Motor neuron (in vitro differentiated cells): ENCODE measurements around the gene SLC22A5. TPM values are rescaled to one million over a fixed set of nuclear protein-coding genes. Genes with fewer than 3 reads are reported as not detected.
A peak's percentile ranks its signal among the peaks of the same experiment; 100 is the strongest.

ENCODE experiments used
- ATAC-seq, 8 experiments: fragments of 200-7000 bp; cut with Tn5 transposase; replicated peaks in 6 of 8; 2 replicates each; pipeline ENCODE4 v1.8.0; 2021; ENCODE audit warnings: mild to moderate bottlenecking in 8 of 8, moderate library complexity in 8 of 8
- H3K27ac ChIP-seq, 2 donors: fragments of 250-450 bp; sonication (Bioruptor Pico); 2 replicates each; pipeline ENCODE4 v1.9.0; 2021; ENCODE audit warnings: antibody characterized with exemption in 2 of 2, mild to moderate bottlenecking in 2 of 2, moderate library complexity in 1 of 2
- H3K4me1 ChIP-seq, 2 donors: fragments of 250-450 bp; sonication (Bioruptor Pico); replicated peaks in 1 of 2; 2 replicates each; pipeline ENCODE4 v1.6.1; 2021; ENCODE audit warnings: antibody characterized with exemption in 2 of 2, mild to moderate bottlenecking in 2 of 2, moderate library complexity in 1 of 2
- H3K4me3 ChIP-seq, 5 donors: fragments of 250-450 bp; sonication (Bioruptor Pico); 2 replicates each; pipeline ENCODE4 v1.9.0; 2021; ENCODE audit warnings: antibody characterized with exemption in 5 of 5, mild to moderate bottlenecking in 5 of 5, moderate library complexity in 4 of 5
- WGBS, 10 experiments: fragments of 450-650 bp; shearing (Covaris generic); methylation state at CpG; one replicate each; pipeline ENCODE4 v1.0.0; 2022; 5-methylcytosine and 5-hydroxymethylcytosine counted together
- in situ Hi-C, 9 experiments: fragments of 400-800 bp; cut with MboI; loops; one replicate each; pipeline ENCODE4 v1.15.0; 2021; ENCODE audit warnings: low sequenced_read_pairs in 9 of 9, low pct_unique_long_range_greater_than_20kb in 2 of 9; ENCODE audit not compliant: unreplicated experiment in 9 of 9
- total RNA-seq, 8 experiments: library from RNA; unstranded; fragments of 300-600 nt; gene quantifications; 2 replicates each; pipeline versions ENCODE4 v1.2.3 to v1.2.4, GENCODE V29; 2022

Gene SLC22A5
- total RNA-seq, 8 experiments from 2014 or later = 1.1 to 7.0 (median 3.1) TPM

DNA sequence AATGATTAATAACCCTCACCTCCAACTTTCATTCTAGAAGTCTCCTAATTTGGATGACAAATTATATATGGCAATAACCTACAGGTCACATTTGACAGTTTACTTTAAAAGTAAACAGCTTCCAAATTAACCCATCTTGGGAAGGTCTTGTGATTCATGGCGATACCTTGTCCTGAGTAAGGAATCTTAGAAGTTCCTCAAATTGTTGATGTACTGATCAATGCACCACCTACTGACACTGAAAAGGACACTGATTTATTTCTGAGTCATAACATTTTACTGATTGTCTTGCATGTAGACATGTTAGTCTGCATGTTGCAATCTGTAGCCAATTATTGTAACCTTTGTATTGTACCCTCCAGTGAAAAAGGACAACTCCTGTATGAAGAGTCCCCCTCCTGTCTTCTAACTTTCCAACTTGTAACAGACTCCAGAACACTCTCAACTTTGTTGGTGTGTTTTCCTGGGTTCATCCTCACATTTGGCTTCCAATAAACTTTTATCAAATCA is 16.0 kb upstream of the SLC22A5 start:
- ATAC-seq = no peak
- no peaks in the 10 kb centered on the region for H3K4me1 ChIP-seq
- no peak overlapping the region for H3K4me3 ChIP-seq
- 100% methylated on average over 1 of the region's 1 CpG; no CpG with 5 or more reads in 5 of the 10 experiments for WGBS, 10 experiments
- in situ Hi-C loops = no loop called here
- no peak overlapping the region for H3K27ac ChIP-seq

DNA sequence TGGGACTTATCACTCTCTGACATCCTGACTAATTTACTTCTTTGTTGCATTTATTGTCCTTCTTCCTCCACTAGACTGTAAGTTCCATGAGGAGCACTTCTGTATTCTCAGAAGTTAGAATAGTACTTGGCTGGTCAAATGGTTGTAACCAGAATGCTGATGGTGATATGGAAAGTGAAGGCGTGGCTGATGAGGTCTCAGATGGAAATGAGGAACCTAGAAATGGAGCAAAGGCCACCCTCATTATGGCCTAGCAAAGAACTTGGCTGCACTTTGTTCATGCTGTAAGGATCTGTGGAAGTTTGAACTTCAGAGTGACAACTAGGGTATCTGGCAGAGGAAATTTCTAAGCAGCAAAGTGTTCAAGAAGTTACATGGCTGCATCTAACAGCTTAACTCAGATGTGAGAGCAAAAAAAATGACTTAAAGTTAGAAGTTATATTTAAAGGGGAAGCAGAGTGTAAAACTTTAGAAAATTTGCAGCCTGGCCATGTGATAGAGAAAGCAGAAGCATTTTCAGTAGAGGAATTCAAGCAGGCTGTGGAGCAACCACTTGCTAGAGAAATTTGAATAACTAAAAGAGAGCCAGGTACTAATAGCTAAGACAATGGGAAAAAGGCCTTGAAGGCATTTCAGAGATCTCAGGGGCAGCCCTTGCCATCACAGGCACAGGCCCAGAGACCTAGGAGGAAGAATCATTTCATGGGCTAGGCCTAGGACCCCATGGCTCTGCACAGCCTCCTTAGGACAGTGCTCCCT is 14.9 kb upstream of the SLC22A5 start:
- Histone ChIP-seq H3K4me1 (no peaks in the 10 kb centered on the region), H3K4me3 (no peak overlapping the region), H3K27ac (no peak overlapping the region)
- 43 to 83% (median 57%) methylated on average over 1 of the region's 1 CpG; no CpG with 5 or more reads in 7 of the 10 experiments for WGBS, 10 experiments
- in situ Hi-C loops = no loop called here
- ATAC-seq = peak in 1 of 8 experiments; percentile 48

DNA sequence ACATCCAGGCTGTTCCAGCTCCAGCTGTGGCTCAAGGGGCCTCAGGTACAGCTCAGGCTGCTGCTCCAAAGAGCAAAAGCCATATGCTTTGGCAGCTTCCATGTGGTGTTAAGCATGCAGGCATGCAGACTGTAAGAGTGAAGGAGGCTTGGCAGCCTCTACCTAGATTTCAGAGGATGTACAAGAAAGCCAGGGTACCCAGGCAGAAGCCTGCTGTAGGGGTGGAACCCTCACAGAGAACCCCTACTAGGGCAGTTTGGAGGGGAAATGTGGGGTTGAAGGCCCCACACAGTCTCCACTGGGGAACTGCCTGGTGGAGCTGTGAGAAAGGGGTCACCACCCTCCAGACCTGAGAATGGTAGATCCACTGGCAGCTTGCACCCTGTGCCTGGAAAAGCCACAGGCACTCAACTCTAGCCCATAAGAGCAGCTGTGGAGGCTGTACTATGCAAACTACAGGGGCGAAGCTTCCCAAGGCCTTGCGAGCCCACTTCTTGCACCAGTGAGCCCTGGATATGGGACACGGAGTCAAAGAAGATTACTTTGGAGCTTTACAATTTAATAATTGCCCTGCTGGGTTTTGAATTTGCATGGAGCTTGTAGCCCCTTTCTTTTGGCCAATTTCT is 14.3 kb upstream of the SLC22A5 start:
- no peak for ATAC-seq
- in situ Hi-C loops = no loop called here
- H3K27ac ChIP-seq = no peak overlapping the region
- H3K4me3 ChIP-seq = no peak overlapping the region
- no peaks in the 10 kb centered on the region for H3K4me1 ChIP-seq
- WGBS, 10 experiments = 84 to 100% (median 86%) methylated on average over 2 to 3 of the region's 3 CpGs; no CpG with 5 or more reads in 7 of the 10 experiments

DNA sequence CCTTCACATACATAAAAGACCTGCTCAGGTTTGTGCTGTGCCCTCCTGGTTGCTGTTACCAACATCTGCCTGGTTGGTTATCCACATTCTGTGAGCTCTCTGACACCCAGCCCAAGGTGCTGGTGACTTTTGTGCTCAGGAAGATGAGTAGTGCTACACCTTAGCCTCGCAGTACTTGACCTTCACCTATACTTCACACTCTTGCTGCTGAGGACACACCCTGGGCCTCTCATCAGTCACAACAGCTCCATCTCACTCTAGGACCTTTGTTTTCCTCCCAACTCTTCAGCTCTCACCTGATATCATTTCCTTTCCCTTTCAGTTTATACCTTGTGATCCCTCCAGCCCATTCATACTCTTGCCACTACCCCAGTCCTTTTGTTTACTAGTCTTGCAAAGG is 10.7 kb upstream of the SLC22A5 start:
- no peak for ATAC-seq
- in situ Hi-C loops = no loop called here
- 13 to 100% (median 80%) methylated on average over 1 of the region's 1 CpG; no CpG with 5 or more reads in 5 of the 10 experiments for WGBS, 10 experiments
- Histone ChIP-seq H3K4me1 (no peaks in the 10 kb centered on the region), H3K27ac (no peak overlapping the region), H3K4me3 (no peak overlapping the region)

DNA sequence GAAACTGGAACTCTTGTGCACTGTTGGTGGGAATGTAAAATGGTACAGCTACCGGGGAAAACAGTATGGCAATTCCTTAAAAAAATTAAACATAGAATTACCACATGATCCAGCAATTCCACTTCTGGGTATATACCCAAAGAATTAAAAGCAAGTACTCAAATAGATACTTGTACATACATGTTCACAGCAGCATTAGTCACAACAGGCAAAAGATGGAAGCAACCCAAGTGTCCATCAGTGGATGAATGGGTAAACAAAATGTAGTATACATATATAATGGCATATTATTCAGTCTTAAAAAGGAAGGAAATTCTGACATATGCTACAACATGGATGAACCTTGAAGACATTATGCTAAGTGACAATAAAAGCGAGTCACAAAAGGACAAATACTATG is 7.4 kb upstream of the SLC22A5 start:
- H3K4me3 ChIP-seq = no peak overlapping the region
- WGBS, 10 experiments = 60 to 100% (median 96%) methylated on average over 1 to 2 of the region's 2 CpGs
- in situ Hi-C loops = no loop called here
- no peaks in the 10 kb centered on the region for H3K4me1 ChIP-seq
- ATAC-seq = no peak
- no peak overlapping the region for H3K27ac ChIP-seq

DNA sequence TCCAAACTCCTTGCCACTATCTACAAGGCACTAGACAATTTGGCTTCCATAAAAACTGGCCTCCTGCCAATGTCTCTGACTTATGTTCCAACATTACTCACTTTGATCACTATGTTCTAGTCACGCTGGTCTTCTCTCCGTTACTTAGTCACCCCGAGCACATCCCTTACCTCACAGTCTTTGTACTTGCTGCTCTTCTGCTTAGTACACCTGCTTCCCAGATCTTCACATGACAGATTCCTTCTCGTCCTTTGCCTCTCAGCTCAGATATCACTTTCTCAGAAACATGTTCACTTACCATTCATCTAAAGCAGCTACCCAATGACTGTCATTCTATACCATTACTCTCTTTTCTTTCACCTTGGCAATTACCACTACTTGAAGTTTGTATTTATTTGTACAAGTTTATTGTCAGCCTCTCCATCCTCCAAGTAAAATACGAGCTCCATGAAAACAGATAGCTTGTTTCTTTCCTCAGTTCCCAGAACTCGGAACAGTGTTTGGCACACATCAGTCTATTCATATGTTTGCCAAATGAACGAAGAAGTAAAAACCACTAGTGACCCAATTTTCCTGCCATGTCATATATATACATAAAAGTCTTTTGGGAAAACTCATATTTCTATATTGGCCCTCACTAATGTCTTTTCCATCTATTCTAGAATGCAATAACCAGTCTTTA is 5.9 kb upstream of the SLC22A5 start:
- ATAC-seq = peak in 2 of 8 experiments; percentile 34 to 66

DNA sequence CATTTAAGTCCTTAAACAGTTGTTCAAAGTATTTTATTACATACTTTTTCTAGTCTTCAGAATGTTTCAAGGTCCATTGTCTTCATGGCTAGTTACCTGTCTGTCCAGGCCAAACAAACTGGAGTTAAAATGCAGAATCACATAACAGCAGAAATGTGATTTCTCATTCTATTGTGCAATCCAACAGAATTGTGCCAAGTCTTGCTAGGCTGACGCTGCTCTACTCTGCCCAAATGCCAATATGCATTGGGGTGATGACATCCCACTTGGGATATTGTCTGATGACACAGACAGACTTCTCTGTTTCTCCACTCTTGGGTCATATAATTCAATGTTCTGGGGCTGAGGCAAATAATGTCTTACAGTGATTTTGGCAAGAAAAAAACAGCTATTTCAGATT is 5.2 kb upstream of the SLC22A5 start:
- H3K4me1 ChIP-seq = peaks cover 2 to 4% of the 10 kb centered on the region in 2 donors
- H3K27ac ChIP-seq = no peak overlapping the region
- no peak overlapping the region for H3K4me3 ChIP-seq
- ATAC-seq = peak in 2 of 8 experiments; percentile 57 to 83
- in situ Hi-C loops = no loop called here
- WGBS, 10 experiments = 0 to 100% (median 39%) methylated on average over 1 of the region's 1 CpG; no CpG with 5 or more reads in 4 of the 10 experiments

More for the DNA sequence above, 5.9 kb upstream of the SLC22A5 start:
- Histone ChIP-seq H3K4me1 (no peaks in the 10 kb centered on the region), H3K27ac (no peak overlapping the region), H3K4me3 (no peak overlapping the region)
- 1 to 92% (median 83%) methylated on average over 4 to 7 of the region's 7 CpGs for WGBS, 10 experiments
- in situ Hi-C loops = no loop called here

DNA sequence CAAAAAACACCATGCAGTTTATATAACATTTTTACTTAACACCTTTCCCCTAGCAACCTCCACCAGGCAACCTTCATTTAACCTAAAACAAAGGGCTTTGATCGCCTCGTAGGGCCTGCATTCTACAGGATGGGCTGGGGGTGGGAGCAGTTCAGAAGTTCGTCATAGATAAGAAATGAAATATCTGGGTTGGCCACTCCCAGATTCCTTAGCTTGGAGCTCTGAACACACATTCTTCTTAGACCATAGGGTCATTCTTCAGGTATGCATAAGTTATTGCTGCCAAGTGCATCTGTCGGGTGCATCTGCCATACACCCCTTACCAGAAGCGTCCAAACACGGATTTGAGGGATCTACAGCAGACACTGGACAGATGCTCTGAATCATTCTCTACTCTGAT is 4.3 kb upstream of the SLC22A5 start:
- in situ Hi-C loops = no loop called here
- no peak overlapping the region for H3K27ac ChIP-seq
- ATAC-seq = peak in 1 of 8 experiments; percentile 14
- WGBS, 10 experiments = 20 to 100% (median 91%) methylated on average over 1 to 5 of the region's 6 CpGs; no CpG with 5 or more reads in 1 of the 10 experiments
- peaks cover 2 to 8% of the 10 kb centered on the region in 2 donors for H3K4me1 ChIP-seq
- H3K4me3 ChIP-seq = no peak overlapping the region

DNA sequence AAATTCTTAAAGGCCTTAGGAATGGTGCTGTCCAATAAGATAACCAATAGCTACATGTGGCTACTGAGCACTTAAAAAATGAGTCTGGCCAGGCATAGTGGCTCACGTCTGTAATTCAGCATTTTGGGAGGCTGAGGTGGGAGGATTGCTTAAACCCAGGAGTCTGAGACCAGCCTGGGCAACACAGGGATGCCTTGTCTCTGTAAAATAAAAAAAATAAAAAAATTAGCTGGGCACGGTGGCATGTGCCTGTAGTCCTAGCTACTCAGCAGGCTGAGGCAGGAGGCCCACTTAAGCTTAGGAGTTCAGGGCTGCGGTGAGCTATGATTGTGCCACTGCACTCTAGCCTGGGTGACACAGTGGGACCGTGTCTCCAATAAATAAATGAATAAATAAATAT is 1.3 kb upstream of the SLC22A5 start:
- Histone ChIP-seq H3K4me3 (no peak overlapping the region), H3K27ac (no peak overlapping the region), H3K4me1 (peaks cover 2 to 14% of the 10 kb centered on the region in 2 donors)
- in situ Hi-C loops = no loop called here
- 60 to 100% (median 97%) methylated on average over 3 to 4 of the region's 4 CpGs; no CpG with 5 or more reads in 5 of the 10 experiments for WGBS, 10 experiments
- no peak for ATAC-seq

DNA sequence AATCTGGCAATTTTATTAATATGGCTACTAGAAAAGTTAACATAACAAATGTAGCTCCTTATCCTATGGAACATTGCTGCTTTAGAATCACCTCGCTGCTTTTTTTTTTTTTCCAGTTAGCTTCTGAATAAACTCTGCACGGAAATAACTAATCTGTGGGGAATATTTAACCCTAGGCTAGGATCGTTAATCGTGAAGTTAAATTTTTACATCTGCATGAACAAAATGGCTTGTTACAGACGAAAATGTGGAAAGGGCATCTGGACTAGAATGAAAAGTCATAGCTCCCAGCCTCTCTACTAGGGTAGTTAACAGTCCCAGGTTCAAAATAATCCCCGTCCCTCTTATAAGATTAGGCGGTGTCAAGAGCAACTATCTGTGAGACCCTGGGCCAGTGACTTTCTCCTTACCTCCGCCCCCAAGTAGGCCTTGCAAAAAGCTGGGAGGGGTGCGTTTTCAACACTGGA is 470 bp upstream of the SLC22A5 start:
- no peak for ATAC-seq
- H3K4me1 ChIP-seq = peaks cover 2 to 14% of the 10 kb centered on the region in 2 donors
- H3K4me3 ChIP-seq = peak overlapping the region; percentile 40 to 47 (median 45)
- peak overlapping the region in 1 of 2 donors; percentile 41 for H3K27ac ChIP-seq
- 0 to 37% (median 24%) methylated on average over 1 to 9 of the region's 9 CpGs for WGBS, 10 experiments
- in situ Hi-C loops = no loop called here

DNA sequence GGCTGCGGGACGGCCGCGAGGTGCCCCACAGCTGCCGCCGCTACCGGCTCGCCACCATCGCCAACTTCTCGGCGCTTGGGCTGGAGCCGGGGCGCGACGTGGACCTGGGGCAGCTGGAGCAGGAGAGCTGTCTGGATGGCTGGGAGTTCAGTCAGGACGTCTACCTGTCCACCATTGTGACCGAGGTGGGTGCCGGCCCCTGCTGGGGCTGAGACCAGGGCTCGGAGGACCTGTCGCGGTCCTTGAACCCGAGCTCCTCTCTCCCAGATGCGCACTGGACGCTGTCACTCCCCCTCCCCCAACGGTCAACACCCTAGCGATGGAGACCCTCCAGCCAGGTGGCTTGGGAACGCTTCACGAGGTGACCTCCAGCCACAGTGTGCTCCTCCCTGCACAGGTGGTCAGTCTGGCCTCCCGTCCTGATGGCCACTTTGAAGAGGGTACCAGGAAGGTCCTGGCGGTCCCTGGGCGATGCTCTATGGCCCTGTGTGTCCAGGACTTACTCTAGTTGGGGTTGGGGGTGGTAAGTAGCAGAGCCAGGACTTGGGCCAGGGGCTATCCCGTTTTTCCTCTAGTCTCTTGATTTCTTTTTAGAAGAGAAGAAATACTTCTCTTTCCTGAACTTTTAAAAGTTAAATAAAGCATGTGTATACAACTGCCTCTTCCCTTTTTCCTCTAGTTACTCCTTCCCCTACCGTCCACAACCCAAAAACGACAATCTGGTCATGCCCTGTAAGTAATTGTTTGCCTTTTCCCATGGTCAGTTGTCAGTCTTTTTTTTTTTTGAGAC is 866 bp downstream of the SLC22A5 start:
- H3K27ac ChIP-seq = no peak overlapping the region
- 0 to 92% (median 48%) methylated on average over 1 to 12 of the region's 34 CpGs; no CpG with 5 or more reads in 1 of the 10 experiments for WGBS, 10 experiments
- ATAC-seq = no peak
- peak overlapping the region; percentile 40 to 47 (median 45) for H3K4me3 ChIP-seq
- in situ Hi-C loops = no loop called here
- peaks cover 2 to 14% of the 10 kb centered on the region in 2 donors for H3K4me1 ChIP-seq

DNA sequence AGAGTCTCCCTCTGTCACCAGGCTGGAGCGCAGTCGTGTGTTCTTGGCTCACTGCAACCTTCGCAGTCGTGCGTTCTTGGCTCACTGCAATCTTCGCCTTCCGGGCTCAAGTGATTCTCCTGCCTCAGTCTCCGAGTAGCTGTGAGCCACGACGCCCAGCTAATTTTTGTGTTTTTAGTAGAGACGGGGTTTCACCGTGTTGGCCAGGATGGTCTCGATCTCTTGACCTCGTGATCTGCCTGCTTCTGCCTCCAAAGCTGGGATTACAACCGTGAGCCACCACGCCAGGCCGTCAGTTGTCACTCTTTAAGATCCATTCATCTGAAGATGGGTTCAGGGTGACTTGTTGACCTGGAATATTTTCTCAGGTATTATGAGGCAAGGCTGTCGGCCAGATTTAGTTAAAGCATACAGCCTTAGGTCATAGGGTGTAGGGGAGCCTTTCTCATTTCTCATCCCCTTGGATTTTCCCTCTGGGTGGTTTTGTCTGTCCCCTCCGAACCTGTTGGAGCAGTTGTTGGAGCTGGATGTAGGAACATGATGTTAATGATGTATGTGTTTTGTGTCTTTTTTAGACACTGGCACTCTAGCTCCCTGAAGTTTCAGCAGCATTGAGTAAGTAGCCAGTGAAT is 1.6 kb downstream of the SLC22A5 start:
- H3K4me3 ChIP-seq = no peak overlapping the region
- 71 to 100% (median 93%) methylated on average over 2 to 16 of the region's 19 CpGs; no CpG with 5 or more reads in 2 of the 10 experiments for WGBS, 10 experiments
- no peak overlapping the region for H3K27ac ChIP-seq
- in situ Hi-C loops = no loop called here
- ATAC-seq = no peak
- H3K4me1 ChIP-seq = peaks cover 2 to 14% of the 10 kb centered on the region in 2 donors
